ENCODE data around the gene CCDC188. TPM values are rescaled to one million over a fixed set of nuclear protein-coding genes. Genes with fewer than 3 reads are reported as not detected.

Gene CCDC188
- total RNA-seq, 1 experiment from 2014 or later = not detected

DNA sequence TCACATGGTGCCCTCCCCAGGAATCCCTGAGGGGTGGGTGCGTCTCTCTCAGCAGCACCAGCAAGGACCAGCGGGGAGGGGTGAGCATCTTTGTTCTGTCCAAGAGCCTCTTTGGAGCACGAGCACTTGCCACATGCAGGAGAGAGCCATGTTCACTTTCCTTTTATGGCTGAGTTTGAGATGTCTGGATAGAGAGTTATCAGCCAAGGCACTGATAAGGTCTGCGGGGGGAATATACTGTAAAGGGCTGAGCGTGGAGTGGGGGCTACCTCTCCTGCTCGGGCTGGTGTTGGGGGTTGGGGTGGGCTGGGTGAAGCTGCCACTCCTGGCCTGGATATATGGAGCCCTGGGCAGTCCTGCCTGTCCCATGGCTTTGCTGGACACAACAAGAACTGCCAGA is 34.9 kb upstream of the CCDC188 start:
- CTCF ChIA-PET = no interaction called here
- Mint-ChIP-seq H3K36me3 (ENCODE audit: insufficient read depth, unreplicated experiment) (no peaks in the 10 kb centered on the region), H3K27ac (ENCODE audit: unreplicated experiment) (no peak overlapping the region), H3K9me3 (ENCODE audit: low read depth, unreplicated experiment) (no peaks in the 10 kb centered on the region), H3K27me3 (ENCODE audit: unreplicated experiment) (peaks cover 60% of the 10 kb centered on the region), H3K4me3 (ENCODE audit: low read depth, unreplicated experiment) (no peak overlapping the region), H3K4me1 (ENCODE audit: low read depth, unreplicated experiment) (no peaks in the 10 kb centered on the region)
- DNase-seq = no peak
- intact Hi-C loops (cut with micrococcal nuclease; ENCODE audit: unreplicated experiment) = no loop called here
- TF ChIP-seq, protein P1, sequence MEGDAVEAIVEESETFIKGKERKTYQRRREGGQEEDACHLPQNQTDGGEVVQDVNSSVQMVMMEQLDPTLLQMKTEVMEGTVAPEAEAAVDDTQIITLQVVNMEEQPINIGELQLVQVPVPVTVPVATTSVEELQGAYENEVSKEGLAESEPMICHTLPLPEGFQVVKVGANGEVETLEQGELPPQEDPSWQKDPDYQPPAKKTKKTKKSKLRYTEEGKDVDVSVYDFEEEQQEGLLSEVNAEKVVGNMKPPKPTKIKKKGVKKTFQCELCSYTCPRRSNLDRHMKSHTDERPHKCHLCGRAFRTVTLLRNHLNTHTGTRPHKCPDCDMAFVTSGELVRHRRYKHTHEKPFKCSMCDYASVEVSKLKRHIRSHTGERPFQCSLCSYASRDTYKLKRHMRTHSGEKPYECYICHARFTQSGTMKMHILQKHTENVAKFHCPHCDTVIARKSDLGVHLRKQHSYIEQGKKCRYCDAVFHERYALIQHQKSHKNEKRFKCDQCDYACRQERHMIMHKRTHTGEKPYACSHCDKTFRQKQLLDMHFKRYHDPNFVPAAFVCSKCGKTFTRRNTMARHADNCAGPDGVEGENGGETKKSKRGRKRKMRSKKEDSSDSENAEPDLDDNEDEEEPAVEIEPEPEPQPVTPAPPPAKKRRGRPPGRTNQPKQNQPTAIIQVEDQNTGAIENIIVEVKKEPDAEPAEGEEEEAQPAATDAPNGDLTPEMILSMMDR (IDR thresholded peaks at IDR 0.05; ENCODE audit: unreplicated experiment) = no peak
- no TSS peak for BruUV-seq (replicated peaks)

DNA sequence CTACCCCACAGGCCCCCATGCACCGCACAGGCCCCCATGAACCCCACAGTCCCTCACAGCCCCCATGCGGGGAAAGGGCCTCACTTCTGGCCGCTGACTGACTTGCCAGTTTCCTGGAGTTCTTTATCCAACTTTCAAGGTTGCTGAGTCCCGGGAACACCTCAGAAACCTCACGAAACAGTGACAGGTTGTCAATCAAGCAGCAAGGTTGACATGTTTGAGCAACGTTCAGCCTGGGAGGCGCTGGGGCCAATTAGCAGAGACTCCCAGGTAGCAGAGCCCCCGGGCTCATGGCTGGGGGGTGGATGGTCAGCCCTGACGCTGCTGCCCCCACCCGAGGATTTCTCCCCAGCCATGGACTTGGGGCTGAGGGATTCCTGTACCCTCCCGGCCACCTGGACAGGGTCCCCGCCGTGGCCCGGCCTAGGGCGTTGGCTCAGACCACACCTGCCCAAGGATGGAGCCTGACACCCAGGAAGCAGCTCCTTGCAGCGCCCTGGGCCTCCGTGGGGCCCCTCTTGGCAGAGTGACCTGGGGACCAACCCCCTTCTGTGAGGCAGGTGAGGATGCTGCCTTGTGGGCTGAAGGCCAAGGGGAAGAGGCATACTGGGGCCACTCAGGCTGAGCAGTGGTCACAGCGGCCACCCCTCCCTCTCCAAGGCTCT is 33.8 kb upstream of the CCDC188 start:
- TF ChIP-seq, protein P1 (IDR thresholded peaks at IDR 0.05; ENCODE audit: unreplicated experiment) = no peak
- no peak for DNase-seq
- no peak overlapping the region for H3K4me3 Mint-ChIP-seq (ENCODE audit: low read depth, unreplicated experiment)
- intact Hi-C loops (cut with micrococcal nuclease; ENCODE audit: unreplicated experiment) = no loop called here
- no peaks in the 10 kb centered on the region for H3K4me1 Mint-ChIP-seq (ENCODE audit: low read depth, unreplicated experiment)
- no peaks in the 10 kb centered on the region for H3K9me3 Mint-ChIP-seq (ENCODE audit: low read depth, unreplicated experiment)
- H3K27me3 Mint-ChIP-seq (ENCODE audit: unreplicated experiment) = peaks cover 60% of the 10 kb centered on the region
- H3K27ac Mint-ChIP-seq (ENCODE audit: unreplicated experiment) = no peak overlapping the region
- H3K36me3 Mint-ChIP-seq (ENCODE audit: insufficient read depth, unreplicated experiment) = no peaks in the 10 kb centered on the region
- no TSS peak for BruUV-seq (replicated peaks)
- CTCF ChIA-PET = no interaction called here

DNA sequence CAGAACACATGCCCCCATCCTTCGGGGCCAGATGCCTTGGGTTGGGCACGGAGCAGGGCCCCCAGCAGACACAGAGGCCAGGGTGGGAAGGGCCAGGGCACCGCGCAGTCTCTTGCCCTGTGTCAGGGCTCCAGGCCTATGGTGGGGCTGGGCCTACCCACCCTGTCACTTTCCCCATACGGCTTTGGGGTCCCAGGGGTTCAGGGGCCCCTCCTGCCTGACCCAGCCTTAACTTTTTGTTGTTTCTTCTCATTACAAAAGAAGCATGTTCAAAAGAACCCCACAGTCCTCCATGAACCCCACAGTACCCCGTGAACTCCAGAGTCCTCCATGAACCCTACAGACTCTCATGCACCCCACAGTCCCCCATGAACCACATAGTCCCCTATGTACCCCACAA is 33.0 kb upstream of the CCDC188 start:
- DNase-seq = no peak
- CTCF ChIA-PET = no interaction called here
- H3K4me1 Mint-ChIP-seq (ENCODE audit: low read depth, unreplicated experiment) = no peaks in the 10 kb centered on the region
- H3K4me3 Mint-ChIP-seq (ENCODE audit: low read depth, unreplicated experiment) = no peak overlapping the region
- no peaks in the 10 kb centered on the region for H3K9me3 Mint-ChIP-seq (ENCODE audit: low read depth, unreplicated experiment)
- H3K27ac Mint-ChIP-seq (ENCODE audit: unreplicated experiment) = no peak overlapping the region
- no TSS peak for BruUV-seq (replicated peaks)
- intact Hi-C loops (cut with micrococcal nuclease; ENCODE audit: unreplicated experiment) = no loop called here
- H3K36me3 Mint-ChIP-seq (ENCODE audit: insufficient read depth, unreplicated experiment) = no peaks in the 10 kb centered on the region
- peaks cover 63% of the 10 kb centered on the region for H3K27me3 Mint-ChIP-seq (ENCODE audit: unreplicated experiment)
- TF ChIP-seq, protein P1 (IDR thresholded peaks at IDR 0.05; ENCODE audit: unreplicated experiment) = no peak

DNA sequence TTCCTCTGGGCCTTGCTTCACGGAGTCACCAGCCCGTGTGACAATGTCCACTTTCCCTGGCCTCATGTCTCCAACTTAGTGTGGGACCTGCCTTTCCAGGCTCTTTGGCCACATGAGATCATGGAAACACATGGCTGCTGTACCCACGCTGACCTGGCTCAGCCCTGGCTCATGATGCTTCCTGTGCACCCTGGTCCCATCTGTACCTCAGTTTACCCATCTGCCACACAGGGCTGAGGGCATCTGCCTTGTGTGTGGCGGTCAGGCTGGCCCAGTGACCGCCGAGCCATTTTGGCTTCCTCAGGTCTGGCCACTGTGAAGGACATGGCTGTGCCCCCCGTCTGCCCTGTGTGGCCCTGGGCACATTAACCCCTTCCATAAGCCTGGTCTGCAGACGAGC is 32.2 kb upstream of the CCDC188 start:
- Mint-ChIP-seq H3K9me3 (ENCODE audit: low read depth, unreplicated experiment) (no peaks in the 10 kb centered on the region), H3K36me3 (ENCODE audit: insufficient read depth, unreplicated experiment) (no peaks in the 10 kb centered on the region), H3K4me3 (ENCODE audit: low read depth, unreplicated experiment) (no peak overlapping the region), H3K27ac (ENCODE audit: unreplicated experiment) (no peak overlapping the region), H3K4me1 (ENCODE audit: low read depth, unreplicated experiment) (no peaks in the 10 kb centered on the region), H3K27me3 (ENCODE audit: unreplicated experiment) (peaks cover 70% of the 10 kb centered on the region)
- TF ChIP-seq, protein P1 (IDR thresholded peaks at IDR 0.05; ENCODE audit: unreplicated experiment) = no peak
- CTCF ChIA-PET = no interaction called here
- DNase-seq = no peak
- intact Hi-C loops (cut with micrococcal nuclease; ENCODE audit: unreplicated experiment) = no loop called here
- no TSS peak for BruUV-seq (replicated peaks)
